Cardiac muscle cell (in vitro differentiated cells and primary cell): ENCODE measurements around the gene GDAP2. TPM values are rescaled to one million over a fixed set of nuclear protein-coding genes. Genes with fewer than 3 reads are reported as not detected.

ENCODE experiments used
- DNase-seq, 2 donors: peaks; one replicate each; pipeline versions ENCODE4 v3.0.0 to v3.0.0-alpha.2; 2010 to 2017; ENCODE audit warnings: low read depth in 1 of 2, low spot score in 1 of 2
- H3K27ac ChIP-seq: fragments of 200-600 bp; sonication (generic); 2 replicates; pipeline ENCODE4 v1.5.1; 2016
- H3K27me3 ChIP-seq: fragments of 200-600 bp; sonication (generic); 2 replicates; pipeline ENCODE4 v1.6.0; 2016; ENCODE audit warnings: control low read depth
- H3K36me3 ChIP-seq: fragments of 200-600 bp; sonication (generic); 2 replicates; pipeline ENCODE4 v1.5.1; 2016; ENCODE audit warnings: control low read depth
- H3K4me1 ChIP-seq: fragments of 200-600 bp; sonication (generic); 2 replicates; pipeline ENCODE4 v1.8.1; 2017; ENCODE audit warnings: low read depth, mild to moderate bottlenecking, mixed run types
- H3K4me3 ChIP-seq: fragments of 200-600 bp; sonication (generic); 2 replicates; pipeline ENCODE4 v1.5.1; 2016; ENCODE audit warnings: mild to moderate bottlenecking
- H3K9me3 ChIP-seq: fragments of 200-600 bp; sonication (generic); 2 replicates; pipeline ENCODE4 v1.5.1; 2017; ENCODE audit warnings: low read depth, mild to moderate bottlenecking, control low read depth
- CTCF ChIP-seq: IDR thresholded peaks from 2 replicates; pipeline ENCODE4 v1.5.1; 2012; ENCODE audit warnings: low read depth, mild to moderate bottlenecking, low read length
- polyA plus RNA-seq: library from polyadenylated mRNA; unstranded; fragments of >200 nt; fragmentation: Nextera tagmentation; extraction: Ambion mirVana; gene quantifications from 2 replicates; pipeline ENCODE4 v1.2.1, GENCODE V29; 2016
- total RNA-seq: library from RNA; depleted of rRNA; stranded (reverse); fragments of >200 nt; gene quantifications from 2 replicates; pipeline ENCODE4 v1.2.3, GENCODE V29; 2016

The GDAP2 gene
- total and polyA plus RNA-seq, 2 experiments from 2014 or later: 9.1 to 16.5 TPM

DNA sequence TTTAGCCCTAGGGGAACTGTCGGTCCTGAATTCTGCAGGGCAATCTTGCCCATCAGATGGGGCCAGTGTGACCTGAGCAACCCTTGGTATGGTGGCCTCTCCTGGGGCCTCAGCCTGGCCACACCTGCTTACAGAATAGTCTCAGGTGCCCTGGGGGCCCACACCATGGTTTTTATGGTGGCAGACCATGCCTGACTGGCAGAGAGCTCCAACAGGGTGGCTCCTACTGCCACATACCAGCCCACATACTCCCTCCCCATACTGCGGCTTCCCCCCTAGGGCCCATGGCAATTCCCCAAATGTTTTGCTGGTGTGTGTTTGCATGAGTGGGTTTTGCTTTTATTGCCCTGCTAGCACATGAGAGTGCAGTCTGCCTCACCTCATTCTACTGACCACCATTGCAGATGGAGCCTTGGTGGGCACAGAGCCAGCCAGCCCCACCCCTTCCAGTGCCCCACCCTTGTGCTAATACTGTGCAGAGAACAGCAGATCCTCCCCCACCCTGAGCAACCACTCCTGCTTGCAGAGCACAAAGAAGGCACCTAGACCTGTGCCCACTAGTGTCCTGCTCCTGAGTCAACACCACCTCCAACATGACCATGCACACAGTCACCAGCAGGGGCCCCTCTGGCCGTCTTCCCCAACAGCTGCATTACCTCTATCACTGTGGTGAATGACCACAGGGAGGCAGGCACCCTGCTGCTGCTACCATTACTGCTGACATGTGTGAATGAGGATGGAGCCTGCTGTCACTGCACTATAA, 86.8 kb downstream of the GDAP2 start:
- Histone ChIP-seq H3K4me1 (no peaks in the 10 kb centered on the region), H3K27ac (no peak overlapping the region), H3K4me3 (no peak overlapping the region), H3K9me3 (no peaks in the 10 kb centered on the region), H3K36me3 (no peaks in the 10 kb centered on the region), H3K27me3 (no peaks in the 10 kb centered on the region)
- no peak for TF ChIP-seq CTCF
- DNase-seq: no peak

DNA sequence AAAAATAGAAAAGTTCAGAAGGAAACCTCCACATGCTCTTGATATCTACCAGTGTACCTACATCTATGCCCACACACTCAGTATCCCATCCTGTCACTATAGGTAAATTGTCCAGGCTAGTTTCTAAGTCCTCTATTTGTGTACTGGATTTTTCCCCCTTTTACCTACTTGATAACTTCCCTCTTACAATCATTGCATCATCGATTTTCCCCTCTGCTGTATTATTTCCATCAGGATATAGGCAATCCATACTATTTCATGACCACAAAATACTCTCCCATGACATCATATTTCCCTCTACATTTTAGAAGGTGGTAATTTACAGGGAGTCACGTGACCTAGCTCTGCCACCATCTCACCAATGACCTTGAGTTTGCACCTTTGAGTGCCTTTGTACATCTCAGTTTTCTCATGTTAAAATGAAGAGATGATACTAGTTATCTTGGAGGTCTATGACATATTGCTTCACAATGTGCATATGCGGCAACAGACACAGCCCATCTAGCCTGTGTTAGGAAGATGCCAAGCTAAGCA, 88.2 kb downstream of the GDAP2 start:
- Histone ChIP-seq H3K9me3 (no peaks in the 10 kb centered on the region), H3K36me3 (no peaks in the 10 kb centered on the region), H3K27me3 (no peaks in the 10 kb centered on the region), H3K4me3 (no peak overlapping the region), H3K27ac (no peak overlapping the region), H3K4me1 (no peaks in the 10 kb centered on the region)
- TF ChIP-seq CTCF: no peak
- DNase-seq: no peak

DNA sequence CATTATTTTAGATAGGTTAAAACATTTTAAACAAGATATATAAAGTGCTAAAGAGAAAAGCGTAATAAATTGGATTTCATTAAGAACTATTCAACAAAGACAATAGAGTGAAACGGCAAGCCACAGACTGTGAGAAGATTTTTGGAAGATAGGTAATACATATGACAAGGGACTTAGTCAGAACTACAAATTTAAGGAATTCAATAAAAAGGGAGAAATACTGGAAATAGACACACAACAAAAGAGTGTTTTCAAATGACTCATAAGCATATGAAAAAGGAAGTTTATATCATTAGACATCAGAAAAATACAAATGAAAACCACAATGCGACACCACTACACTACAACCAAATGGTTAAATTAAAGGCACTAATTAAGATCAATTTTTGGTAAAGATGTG, 90.5 kb downstream of the GDAP2 start:
- Histone ChIP-seq H3K4me1 (no peaks in the 10 kb centered on the region), H3K27ac (no peak overlapping the region), H3K4me3 (no peak overlapping the region), H3K36me3 (no peaks in the 10 kb centered on the region), H3K9me3 (no peaks in the 10 kb centered on the region), H3K27me3 (no peaks in the 10 kb centered on the region)
- peak in 1 of 2 donors; percentile 9 for DNase-seq
- TF ChIP-seq CTCF: no peak

DNA sequence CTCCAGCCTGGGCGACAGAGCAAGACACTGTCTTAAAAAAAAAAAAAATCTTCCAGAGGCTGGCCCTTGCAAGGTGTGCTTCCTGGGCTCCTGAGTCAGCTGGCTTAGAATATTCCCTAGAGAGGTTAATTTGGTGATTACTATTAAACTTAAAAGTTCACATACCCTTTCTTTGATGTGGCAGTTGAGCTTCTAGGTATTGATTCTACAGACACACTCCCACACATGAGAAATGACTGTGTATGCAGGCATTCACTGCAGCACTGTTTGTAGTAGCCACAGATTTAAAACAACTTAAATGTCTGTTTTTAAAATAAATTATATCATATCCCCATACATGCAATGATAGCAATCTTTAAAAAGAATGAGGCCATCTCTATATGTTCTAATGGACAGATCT, 93.4 kb downstream of the GDAP2 start:
- Histone ChIP-seq H3K27ac (no peak overlapping the region), H3K4me1 (no peaks in the 10 kb centered on the region), H3K9me3 (no peaks in the 10 kb centered on the region), H3K36me3 (no peaks in the 10 kb centered on the region), H3K27me3 (no peaks in the 10 kb centered on the region), H3K4me3 (no peak overlapping the region)
- TF ChIP-seq CTCF: no peak
- DNase-seq: no peak

- TF ChIP-seq CTCF: no peak
- H3K4me3 ChIP-seq: no peak overlapping the region
- H3K27me3 ChIP-seq: no peaks in the 10 kb centered on the region
- H3K36me3 ChIP-seq: no peaks in the 10 kb centered on the region
- no peaks in the 10 kb centered on the region for H3K4me1 ChIP-seq
- no peak overlapping the region for H3K27ac ChIP-seq
- no peaks in the 10 kb centered on the region for H3K9me3 ChIP-seq
- DNase-seq: no peak
Observed at GRCh38 chr1:117834416-117834815, 95.0 kb downstream of the GDAP2 start.
